GM21825 (cell line): ENCODE data around the gene TNIP3.

Experiments used
- ATAC-seq: cut with Tn5 transposase; IDR thresholded peaks from one replicate; pipeline ENCODE4 v1.9.1; 2021; ENCODE audit warnings: mild to moderate bottlenecking, moderate library complexity; ENCODE audit not compliant: unreplicated experiment

TNIP3 gene

DNA sequence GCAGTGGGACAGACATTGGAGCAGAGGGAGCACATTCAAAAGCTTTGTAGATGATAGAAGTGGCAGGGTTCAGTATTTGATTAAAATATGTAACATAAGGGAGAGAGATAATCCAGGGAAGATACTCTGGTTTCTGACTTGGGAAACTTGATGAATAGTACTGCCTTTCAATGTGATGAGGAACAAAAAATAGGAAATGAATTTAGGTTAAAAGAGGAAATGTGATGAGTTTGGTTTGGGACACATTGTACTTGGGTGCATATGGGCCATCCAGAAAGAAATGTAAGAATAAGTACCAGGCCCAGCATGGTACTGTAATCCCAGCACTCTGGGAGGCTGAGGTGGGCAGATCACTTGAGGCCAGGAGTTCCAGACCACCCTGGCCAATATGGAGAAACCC lies 70.9 kb downstream of the TNIP3 start:
- no peak for ATAC-seq

DNA sequence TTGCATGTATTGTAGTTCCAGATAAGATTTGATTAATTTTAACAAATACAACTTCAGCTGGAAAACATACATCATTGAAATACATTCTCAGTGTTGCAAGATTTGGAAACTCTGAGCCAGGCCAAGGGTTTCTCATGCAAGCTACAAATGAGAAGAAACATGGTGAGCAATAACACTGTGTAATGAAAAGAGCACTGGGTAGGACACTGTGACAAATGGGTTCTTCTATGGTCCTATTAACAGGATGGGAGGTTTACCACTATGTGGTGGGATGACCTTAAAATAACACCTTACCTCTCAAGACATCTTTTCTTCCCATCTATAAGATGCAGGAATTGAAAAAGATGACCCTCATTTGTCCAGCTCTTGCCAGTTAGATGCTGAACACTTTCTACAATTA lies 72.2 kb downstream of the TNIP3 start:
- no peak for ATAC-seq

DNA sequence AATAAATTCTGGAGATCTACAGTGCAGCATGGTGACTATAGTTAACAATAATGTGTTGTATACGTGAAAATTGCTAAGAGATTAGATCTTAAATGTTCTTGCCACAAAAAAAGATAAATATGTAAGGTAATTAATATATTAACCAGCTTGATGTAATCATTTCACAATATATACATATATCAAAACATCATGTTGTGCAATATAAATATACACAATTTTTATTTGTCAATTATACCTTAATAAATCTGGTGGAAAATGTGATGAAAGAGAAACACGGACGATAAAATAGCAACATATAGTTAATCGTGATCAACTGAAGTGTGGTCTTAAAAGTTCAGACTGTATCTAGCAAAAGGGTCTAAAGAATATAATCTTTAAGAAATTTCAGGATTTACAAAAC lies 75.3 kb downstream of the TNIP3 start:
- ATAC-seq, result no peak
